MM.1S (cell line): ENCODE results near the gene CLTC.

ENCODE experiments used
- DNase-seq: peaks from one replicate; pipeline ENCODE4 v3.0.0-alpha.2; 2015
- H2AFZ ChIP-seq: fragments of 300-600 bp; sonication (generic); 2 replicates; pipeline ENCODE4 v1.6.0; 2016; ENCODE audit warnings: antibody characterized with exemption, low read length
- H3F3A ChIP-seq: fragments of 300-600 bp; sonication (generic); 2 replicates; pipeline ENCODE4 v1.6.1; 2016; ENCODE audit warnings: mild to moderate bottlenecking, antibody characterized with exemption, low read length, moderate library complexity, mixed read lengths; ENCODE audit not compliant: insufficient read depth
- H3K27ac ChIP-seq: fragments of 300-600 bp; sonication (generic); 2 replicates; pipeline ENCODE4 v1.5.1; 2016; ENCODE audit warnings: mild to moderate bottlenecking, low read length
- H3K27me3 ChIP-seq: fragments of 300-600 bp; sonication (generic); replicated peaks from 2 replicates; pipeline ENCODE4 v1.6.0; 2016; ENCODE audit warnings: low read length; ENCODE audit not compliant: insufficient read depth
- H3K36me3 ChIP-seq: fragments of 300-600 bp; sonication (generic); replicated peaks from 2 replicates; pipeline ENCODE4 v1.6.1; 2016; ENCODE audit warnings: mild to moderate bottlenecking, low read length, mixed read lengths; ENCODE audit not compliant: insufficient read depth
- H3K4me1 ChIP-seq: fragments of 300-600 bp; sonication (generic); 2 replicates; pipeline ENCODE4 v1.6.1; 2016; ENCODE audit warnings: low read length, mixed read lengths
- H3K4me2 ChIP-seq: fragments of 300-600 bp; sonication (generic); 2 replicates; pipeline ENCODE4 v1.6.0; 2016; ENCODE audit warnings: low read depth, low read length
- H3K4me3 ChIP-seq: fragments of 300-600 bp; sonication (generic); 2 replicates; pipeline ENCODE4 v1.5.1; 2016; ENCODE audit warnings: low read length, mixed read lengths
- H3K79me2 ChIP-seq: fragments of 300-600 bp; sonication (generic); 2 replicates; pipeline ENCODE4 v1.6.1; 2016; ENCODE audit warnings: mixed run types, low read length, mixed read lengths
- H3K9ac ChIP-seq: fragments of 300-600 bp; sonication (generic); 2 replicates; pipeline ENCODE4 v1.6.1; 2016; ENCODE audit warnings: low read length, mixed read lengths
- H3K9me2 ChIP-seq: fragments of 300-600 bp; sonication (generic); replicated peaks from 2 replicates; pipeline ENCODE4 v1.6.1; 2016; ENCODE audit warnings: mild to moderate bottlenecking, low read length, mixed read lengths; ENCODE audit not compliant: insufficient read depth
- H3K9me3 ChIP-seq: fragments of 300-600 bp; sonication (generic); replicated peaks from 2 replicates; pipeline ENCODE4 v1.6.1; 2016; ENCODE audit warnings: mild to moderate bottlenecking, low read length, mixed read lengths; ENCODE audit not compliant: insufficient read depth
- H4K20me1 ChIP-seq: fragments of 300-600 bp; sonication (generic); 2 replicates; pipeline ENCODE4 v1.6.1; 2016; ENCODE audit warnings: mild to moderate bottlenecking, low read length, moderate library complexity, mixed read lengths; ENCODE audit not compliant: insufficient read depth
- CTCF ChIP-seq: fragments of 300-600 bp; sonication (generic); IDR thresholded peaks from 2 replicates; pipeline ENCODE4 v1.5.1; 2016; ENCODE audit warnings: antibody characterized with exemption, low read length, mixed read lengths
- EZH2 ChIP-seq: fragments of 300-600 bp; sonication (generic); optimal IDR thresholded peaks from 2 replicates; pipeline ENCODE3; 2017; ENCODE audit warnings: low read depth, mild to moderate bottlenecking, antibody characterized with exemption, low read length, mixed read lengths
- EZH2phosphoT487 ChIP-seq: fragments of 300-600 bp; sonication (generic); IDR thresholded peaks from 2 replicates; pipeline ENCODE4 v1.6.1; 2018; ENCODE audit warnings: antibody characterized with exemption, low read length

The CLTC gene

GRCh38 chr17:59627274-59627673 is 7.6 kb downstream of the CLTC start:
- Histone ChIP-seq H3K4me1 (peaks cover 17% of the 10 kb centered on the region), H3K27me3 (no peaks in the 10 kb centered on the region), H3K36me3 (no peaks in the 10 kb centered on the region; the same call in 1 of the 2 replicates), H4K20me1 (peaks cover 77% of the 10 kb centered on the region), H3K9ac (no peak overlapping the region), H3K27ac (no peak overlapping the region), H3K4me3 (no peak overlapping the region), H3K9me2 (no peaks in the 10 kb centered on the region), H3K9me3 (no peaks in the 10 kb centered on the region), H3F3A (peaks cover 6% of the 10 kb centered on the region), H3K4me2 (no peak overlapping the region), H2AFZ (no peak overlapping the region), H3K79me2 (peaks cover 100% of the 10 kb centered on the region)
- TF ChIP-seq CTCF (no peak), EZH2phosphoT487 (no peak)
- no peak for DNase-seq

- no peaks in the 10 kb centered on the region for H3K9me2 ChIP-seq
Observed at GRCh38 chr17:59627770-59628171, 8.1 kb downstream of the CLTC start.

GRCh38 chr17:59629174-59629573 is 9.5 kb downstream of the CLTC start:
- Histone ChIP-seq H2AFZ (no peak overlapping the region), H4K20me1 (peaks cover 75% of the 10 kb centered on the region), H3K9me2 (no peaks in the 10 kb centered on the region), H3K4me1 (peaks cover 17% of the 10 kb centered on the region), H3K4me2 (no peak overlapping the region), H3K27me3 (no peaks in the 10 kb centered on the region), H3K9me3 (no peaks in the 10 kb centered on the region), H3K79me2 (peaks cover 100% of the 10 kb centered on the region), H3F3A (peaks cover 8% of the 10 kb centered on the region), H3K4me3 (no peak overlapping the region), H3K9ac (no peak overlapping the region), H3K27ac (no peak overlapping the region), H3K36me3 (no peaks in the 10 kb centered on the region; the same call in 1 of the 2 replicates)
- DNase-seq: no peak
- no peak for TF ChIP-seq EZH2
- TF ChIP-seq EZH2phosphoT487: no peak
- no peak for TF ChIP-seq CTCF

More at GRCh38 chr17:59627770-59628171, 8.1 kb downstream of the CLTC start:
- TF ChIP-seq CTCF (no peak), EZH2 (no peak), EZH2phosphoT487 (no peak)
- H3K4me3 ChIP-seq: no peak overlapping the region
- no peak overlapping the region for H3K4me2 ChIP-seq
- peaks cover 17% of the 10 kb centered on the region for H3K4me1 ChIP-seq
- no peaks in the 10 kb centered on the region; the same call in 1 of the 2 replicates for H3K36me3 ChIP-seq
- H4K20me1 ChIP-seq: peaks cover 78% of the 10 kb centered on the region
- H3K9me3 ChIP-seq: no peaks in the 10 kb centered on the region
- H3K79me2 ChIP-seq: peaks cover 100% of the 10 kb centered on the region
- no peak overlapping the region for H3K27ac ChIP-seq
- H3K27me3 ChIP-seq: no peaks in the 10 kb centered on the region
- peaks cover under 1% of the 10 kb centered on the region for H3F3A ChIP-seq
- no peak for DNase-seq
- H2AFZ ChIP-seq: no peak overlapping the region
- no peak overlapping the region for H3K9ac ChIP-seq
